GM18499 (cell line): Measurements from ENCODE around the gene MMD.
A peak's percentile ranks its signal among the peaks of the same experiment; 100 is the strongest.
"Not testable (repeated sequence)": the region's sequence is repeated elsewhere in the genome, so short reads cannot be mapped to it uniquely, and the experiment has no call there.

Experiments used
- ATAC-seq: cut with Tn5 transposase; IDR thresholded peaks from one replicate; pipeline ENCODE4 v1.9.1; 2021; ENCODE audit warnings: moderate number of reproducible peaks; ENCODE audit not compliant: insufficient read depth, unreplicated experiment

The MMD gene

GRCh38 chr17:55424893-55425540 lies 3.4 kb upstream of the MMD start:
- no peak for ATAC-seq

GRCh38 chr17:55423535-55423934 lies 1.9 kb upstream of the MMD start:
- no peak for ATAC-seq

- ATAC-seq, result not testable (repeated sequence)
These were observed 1.2 kb upstream of the MMD start for GRCh38 chr17:55422828-55423164.

GRCh38 chr17:55420776-55421178 lies 858 bp downstream of the MMD start:
- ATAC-seq, result no peak

DNA sequence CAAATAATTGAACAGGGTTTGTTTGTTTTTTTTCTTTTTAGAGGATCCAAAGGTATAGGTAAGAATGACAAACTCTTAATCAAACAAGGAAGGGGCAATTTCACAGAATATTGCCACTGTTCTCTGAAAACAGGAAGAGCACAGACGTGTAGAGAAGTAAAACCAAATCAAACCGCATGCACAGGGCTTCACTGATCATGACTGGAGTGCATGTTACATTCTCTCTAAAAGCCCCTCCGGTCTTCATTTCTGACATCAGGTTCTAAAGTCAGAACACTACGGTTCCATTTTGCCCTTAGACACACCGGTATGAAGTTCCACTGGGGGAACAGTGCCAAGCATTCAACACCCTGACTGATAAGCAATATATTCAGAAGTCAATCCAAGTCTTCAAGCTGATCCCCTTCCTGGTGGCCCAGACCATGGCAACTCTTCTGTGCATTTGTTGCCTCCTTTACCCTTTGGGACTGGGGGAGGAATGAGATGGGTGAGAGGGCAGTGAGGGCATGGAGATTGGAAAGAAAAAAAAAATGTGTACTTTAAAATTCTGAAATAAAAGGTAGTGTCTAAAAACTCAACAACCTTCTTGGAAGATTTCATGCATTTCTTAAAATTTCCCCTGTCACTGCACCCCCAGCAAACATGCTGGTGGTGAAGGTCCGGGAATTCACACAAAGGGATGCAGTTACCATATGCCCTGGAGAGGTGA lies 1.4 kb downstream of the MMD start:
- ATAC-seq, result peak; percentile 41

GRCh38 chr17:55418369-55419268 lies 3.0 kb downstream of the MMD start:
- no peak for ATAC-seq

GRCh38 chr17:55417411-55418268 lies 4.0 kb downstream of the MMD start:
- no peak for ATAC-seq

GRCh38 chr17:55416470-55417052 lies 5.1 kb downstream of the MMD start:
- ATAC-seq, result no peak

- no peak for ATAC-seq
These were observed 5.6 kb downstream of the MMD start for GRCh38 chr17:55416000-55416399.

- ATAC-seq, result no peak
These were observed 6.7 kb downstream of the MMD start for GRCh38 chr17:55414983-55415382.

DNA sequence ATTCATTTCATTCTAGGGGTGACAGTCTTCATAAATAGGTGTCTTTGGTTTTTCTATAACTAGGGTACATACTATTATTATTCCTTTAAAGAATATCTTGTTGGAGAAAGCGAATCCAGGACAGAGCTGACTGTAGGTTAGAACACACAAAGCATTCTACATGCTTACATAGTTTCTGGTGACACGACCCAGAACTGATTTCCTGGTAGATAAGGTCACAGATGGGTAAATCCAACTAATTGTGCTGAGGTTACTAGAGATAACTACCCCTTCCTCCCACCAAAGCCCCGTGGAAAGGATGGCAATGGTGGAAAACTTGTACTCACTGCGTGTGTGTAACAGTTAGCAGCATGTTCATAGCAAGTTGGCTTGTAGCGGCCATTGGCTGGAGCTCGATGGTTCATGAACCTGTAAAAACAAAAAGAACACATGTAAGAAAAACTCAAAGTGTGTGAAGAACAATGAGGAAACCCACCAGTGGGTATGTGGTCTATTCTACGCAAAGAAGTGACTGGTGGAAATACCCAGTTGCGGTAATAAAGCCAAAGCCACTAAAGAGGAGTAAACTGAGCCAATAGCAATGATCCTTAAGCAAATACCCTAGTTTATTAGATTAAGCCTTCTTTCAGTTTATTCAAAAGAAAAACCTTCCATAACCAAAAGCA lies 7.7 kb downstream of the MMD start:
- no peak for ATAC-seq

GRCh38 chr17:55411463-55411855 lies 10.2 kb downstream of the MMD start:
- no peak for ATAC-seq

DNA sequence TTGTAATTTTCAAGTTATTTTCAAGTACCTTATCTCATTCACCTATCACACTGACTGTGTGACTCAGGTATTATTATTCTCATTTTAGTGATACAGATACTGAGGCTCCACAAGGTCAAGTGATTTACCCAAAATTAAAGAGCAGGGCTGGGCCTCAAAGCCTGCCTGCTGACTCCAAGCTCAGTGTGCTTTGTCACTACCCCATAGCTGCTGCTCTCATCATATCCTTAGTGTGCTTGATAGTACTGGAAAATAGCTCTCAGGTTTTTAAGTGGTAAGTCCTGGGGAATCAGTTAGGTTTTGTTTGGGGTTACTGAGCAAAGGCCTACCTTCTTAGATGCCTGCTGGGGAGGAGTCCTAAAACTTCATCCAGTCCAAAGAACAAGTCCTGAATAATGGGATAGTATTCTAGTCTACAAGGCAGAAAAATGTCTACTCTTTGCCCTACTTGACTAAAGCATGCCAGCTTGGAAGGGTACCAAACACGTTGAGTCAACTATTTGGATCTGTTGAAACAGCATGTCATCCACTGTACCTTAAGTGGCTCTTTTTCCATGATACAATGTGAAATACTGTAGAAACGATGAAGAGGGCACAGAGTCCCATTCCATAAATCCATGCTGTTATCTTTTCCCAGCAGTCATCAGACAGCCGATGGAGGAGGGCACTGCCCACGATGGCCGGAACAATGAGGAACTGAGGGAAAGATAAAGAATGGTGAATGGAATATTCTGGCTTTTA lies 10.7 kb downstream of the MMD start:
- no peak for ATAC-seq

GRCh38 chr17:55409030-55409800 lies 12.4 kb downstream of the MMD start:
- ATAC-seq, result no peak

GRCh38 chr17:55407641-55408566 lies 13.7 kb downstream of the MMD start:
- ATAC-seq, result no peak

GRCh38 chr17:55405600-55405999 lies 16.0 kb downstream of the MMD start:
- ATAC-seq, result no peak

GRCh38 chr17:55404197-55404596 lies 17.4 kb downstream of the MMD start:
- ATAC-seq, result not testable (repeated sequence)
